SK-N-MC (cell line): ENCODE measurements around the gene SON.

Experiments used
- EZH2 ChIP-seq: fragments of 200-600 bp; sonication (generic); IDR thresholded peaks from one replicate; pipeline ENCODE4 v1.6.1; 2017; ENCODE audit warnings: antibody characterized with exemption
- FOXP2 ChIP-seq: optimal IDR thresholded peaks from 2 replicates; pipeline ENCODE3; 2011; ENCODE audit warnings: mild to moderate bottlenecking, moderate library complexity; ENCODE audit not compliant: insufficient read depth; ENCODE audit errors: extremely low read length, control extremely low read depth
- POLR2AphosphoS5 ChIP-seq: IDR thresholded peaks from 2 replicates; pipeline ENCODE4 v1.6.1; 2012; ENCODE audit warnings: mild to moderate bottlenecking, low read depth, low read length, borderline replicate concordance

GRCh38 chr21:33608559-33608958 is 65.7 kb downstream of the SON start:
- no peak for TF ChIP-seq POLR2AphosphoS5
- TF ChIP-seq FOXP2: no peak
- no peak for TF ChIP-seq EZH2
